OCI-LY7 (cell line): ENCODE data around the gene CDCP1. TPM values are rescaled to one million over a fixed set of nuclear protein-coding genes. Genes with fewer than 3 reads are reported as not detected.

Experiments used
- BruUV-seq: library from RNA; stranded (reverse); fragments of 400-500 nt; replicated peaks from 2 replicates; lab custom pipeline; 2021; lab: Mats Ljungman, UMichigan
- CTCF ChIA-PET: fragments of 300-600 bp; sonication (Branson Sonifier 250); formaldehyde crosslinking; loops from one replicate; lab custom pipeline; 2022; ENCODE audit warnings: antibody characterized with exemption; ENCODE audit not compliant: unreplicated experiment; lab: Charles Lee
- POLR2A ChIA-PET: fragments of 300-600 bp; sonication (Branson Sonifier 250); formaldehyde crosslinking; loops from one replicate; lab custom pipeline; 2022; ENCODE audit warnings: antibody characterized with exemption; lab: Charles Lee
- DNase-seq: peaks from one replicate; pipeline ENCODE4 v3.0.0-alpha.2; 2015; ENCODE audit warnings: low spot score
- H2AFZ ChIP-seq: fragments of 200-600 bp; sonication (generic), shearing (Covaris generic); 2 replicates; pipeline ENCODE4 v1.6.1; 2014; ENCODE audit warnings: mild to moderate bottlenecking, antibody characterized with exemption, low read length, moderate library complexity
- H3K27ac ChIP-seq: fragments of 200-600 bp; sonication (generic); 2 replicates; pipeline ENCODE4 v1.5.1; 2014; ENCODE audit warnings: mixed run types, low read depth, mild to moderate bottlenecking, moderate library complexity, low read length, inconsistent platforms; ENCODE audit not compliant: poor library complexity, severe bottlenecking
- H3K36me3 ChIP-seq: fragments of 200-600 bp; sonication (generic); 2 replicates; pipeline ENCODE4 v1.6.1; 2014; ENCODE audit warnings: mild to moderate bottlenecking, antibody characterized with exemption, low read length, moderate library complexity, mixed read lengths; ENCODE audit not compliant: insufficient read depth
- H3K4me1 ChIP-seq: fragments of 200-600 bp; sonication (generic); 2 replicates; pipeline ENCODE4 v1.5.1; 2014; ENCODE audit warnings: mild to moderate bottlenecking, low read length; ENCODE audit not compliant: insufficient read depth, poor library complexity, severe bottlenecking
- H3K4me2 ChIP-seq: fragments of 200-600 bp; sonication (generic); 2 replicates; pipeline ENCODE4 v1.6.1; 2014; ENCODE audit warnings: mild to moderate bottlenecking, low read length
- H3K4me3 ChIP-seq: fragments of 200-600 bp; sonication (generic); 2 replicates; pipeline ENCODE4 v1.5.1; 2014; ENCODE audit warnings: mild to moderate bottlenecking, low read depth, low read length; ENCODE audit not compliant: poor library complexity, severe bottlenecking
- H3K79me2 ChIP-seq: fragments of 200-600 bp; sonication (generic); 2 replicates; pipeline ENCODE4 v1.6.1; 2016; ENCODE audit warnings: low read depth, mild to moderate bottlenecking, low read length, moderate library complexity, mixed read lengths; ENCODE audit not compliant: insufficient read depth
- H3K9me2 ChIP-seq: fragments of 200-600 bp; sonication (generic); 2 replicates; pipeline ENCODE4 v1.6.1; 2016; ENCODE audit warnings: mild to moderate bottlenecking, low read length, mixed read lengths; ENCODE audit not compliant: insufficient read depth
- H3K9me3 ChIP-seq: fragments of 200-600 bp; sonication (generic); 2 replicates; pipeline ENCODE4 v1.6.1; 2014; ENCODE audit warnings: mild to moderate bottlenecking, mixed run types, low read length, mixed read lengths
- H4K20me1 ChIP-seq: fragments of 200-600 bp; sonication (generic); 2 replicates; pipeline ENCODE4 v1.6.1; 2014; ENCODE audit warnings: mild to moderate bottlenecking, antibody characterized with exemption, low read length, moderate library complexity, mixed read lengths; ENCODE audit not compliant: insufficient read depth
- CTCF ChIP-seq: fragments of 200-600 bp; sonication (generic); conservative IDR thresholded peaks from 2 replicates; pipeline ENCODE4 v1.5.1; 2014; ENCODE audit warnings: mild to moderate bottlenecking, antibody characterized with exemption, low read length, moderate library complexity, mixed read lengths
- EZH2phosphoT487 ChIP-seq: fragments of 200-600 bp; sonication (generic); IDR thresholded peaks from 2 replicates; pipeline ENCODE4 v1.6.1; 2018; ENCODE audit warnings: low read depth, borderline replicate concordance, mild to moderate bottlenecking, mixed run types, antibody characterized with exemption, low read length, moderate library complexity, mixed read lengths
- intact Hi-C: fragments of 100-400 bp; cut with micrococcal nuclease; formaldehyde crosslinking; loops from one replicate; pipeline ENCODE4 v1.10.0; 2022; ENCODE audit not compliant: unreplicated experiment
- total RNA-seq, 2 experiments: library from RNA; depleted of rRNA in 1 of 2; stranded (reverse); fragments of >200 nt in 1 of 2; shearing (Covaris generic) in 1 of 2; gene quantifications; 2 replicates each; pipeline ENCODE4 v1.2.3, GENCODE V29; 2014 to 2022

CDCP1 gene
- total RNA-seq, 2 experiments from 2014 or later, result not detected

GRCh38 chr3:45176912-45177311 is 30.7 kb upstream of the CDCP1 start:
- H3K79me2 ChIP-seq, result no peaks in the 10 kb centered on the region
- intact Hi-C loops, result no loop called here
- H2AFZ ChIP-seq, result no peak overlapping the region
- no peaks in the 10 kb centered on the region for H3K9me2 ChIP-seq
- DNase-seq, result no peak
- no peak overlapping the region for H3K4me3 ChIP-seq
- BruUV-seq, result no TSS peak
- no peaks in the 10 kb centered on the region for H3K36me3 ChIP-seq
- no peak overlapping the region for H3K27ac ChIP-seq
- no peaks in the 10 kb centered on the region for H3K4me1 ChIP-seq
- H4K20me1 ChIP-seq, result no peaks in the 10 kb centered on the region
- no peak overlapping the region for H3K4me2 ChIP-seq
- TF ChIP-seq CTCF (no peak), EZH2phosphoT487 (no peak)
- H3K9me3 ChIP-seq, result no peaks in the 10 kb centered on the region
- ChIA-PET CTCF (interaction anchor here (1.1 kb wide), 1 partner anchor 22 kb away, joined by 3 read pairs; no protein-coding TSS in a partner anchor), POLR2A (interaction anchor here (0.6 to 0.8 kb wide), 2 partner anchors 8 to 9 kb away, joined by 3 read pairs; no protein-coding TSS in a partner anchor)

GRCh38 chr3:45174234-45174633 is 28.1 kb upstream of the CDCP1 start:
- Histone ChIP-seq H3K4me1 (no peaks in the 10 kb centered on the region), H3K9me3 (no peaks in the 10 kb centered on the region), H2AFZ (no peak overlapping the region), H3K27ac (no peak overlapping the region), H3K79me2 (no peaks in the 10 kb centered on the region), H3K9me2 (no peaks in the 10 kb centered on the region), H3K4me3 (no peak overlapping the region), H3K4me2 (no peak overlapping the region), H3K36me3 (no peaks in the 10 kb centered on the region), H4K20me1 (no peaks in the 10 kb centered on the region)
- intact Hi-C loops, result no loop called here
- no peak for DNase-seq
- TF ChIP-seq EZH2phosphoT487 (no peak), CTCF (no peak)
- ChIA-PET POLR2A (interaction anchor here (0.6 to 0.7 kb wide), 2 partner anchors 22 to 52 kb away, joined by 3 read pairs; no protein-coding TSS in a partner anchor), CTCF (no interaction called here)
- no TSS peak for BruUV-seq

- BruUV-seq, result no TSS peak
- H4K20me1 ChIP-seq, result no peaks in the 10 kb centered on the region
- no peak overlapping the region for H2AFZ ChIP-seq
- intact Hi-C loops, result no loop called here
- no peak for DNase-seq
- H3K79me2 ChIP-seq, result no peaks in the 10 kb centered on the region
- POLR2A ChIA-PET, result interaction anchor here (0.6 to 0.7 kb wide), 2 partner anchors 23 to 53 kb away, joined by 3 read pairs; no protein-coding TSS in a partner anchor
- H3K36me3 ChIP-seq, result no peaks in the 10 kb centered on the region
- no peak overlapping the region for H3K4me2 ChIP-seq
- TF ChIP-seq EZH2phosphoT487 (no peak), CTCF (no peak)
- H3K4me3 ChIP-seq, result no peak overlapping the region
- H3K9me2 ChIP-seq, result no peaks in the 10 kb centered on the region
- no peaks in the 10 kb centered on the region for H3K4me1 ChIP-seq
- no peak overlapping the region for H3K27ac ChIP-seq
- CTCF ChIA-PET, result no interaction called here
- no peaks in the 10 kb centered on the region for H3K9me3 ChIP-seq
Measured at GRCh38 chr3:45173776-45174175, 27.6 kb upstream of the CDCP1 start.
